ENCODE measurements around the gene RPP25L.
A peak's percentile ranks its signal among the peaks of the same experiment; 100 is the strongest.

RPP25L gene

GRCh38 chr9:34585946-34586669, 25.8 kb downstream of the RPP25L start:
- DNase-seq (ENCODE audit: low spot score) = no peak

GRCh38 chr9:34584970-34585369, 26.9 kb downstream of the RPP25L start:
- DNase-seq (ENCODE audit: low spot score) = no peak

GRCh38 chr9:34582787-34583186, 29.1 kb downstream of the RPP25L start:
- no peak for DNase-seq (ENCODE audit: low spot score)

- no peak for DNase-seq (ENCODE audit: low spot score)
Measured at GRCh38 chr9:34581318-34581717, 30.6 kb downstream of the RPP25L start.

- no peak for DNase-seq (ENCODE audit: low spot score)
Measured at GRCh38 chr9:34580358-34580757, 31.5 kb downstream of the RPP25L start.

- DNase-seq (ENCODE audit: low spot score) = no peak
Measured at GRCh38 chr9:34579808-34580163, 32.1 kb downstream of the RPP25L start.

- peak; percentile 68 for DNase-seq (ENCODE audit: low spot score)
Measured at GRCh38 chr9:34579104-34579807, 32.6 kb downstream of the RPP25L start.

- no peak for DNase-seq (ENCODE audit: low spot score)
Measured at GRCh38 chr9:34578241-34579103, 33.4 kb downstream of the RPP25L start.

- DNase-seq (ENCODE audit: low spot score) = no peak
Measured at GRCh38 chr9:34577400-34578240, 34.3 kb downstream of the RPP25L start.

GRCh38 chr9:34576597-34577399, 35.1 kb downstream of the RPP25L start:
- no peak for DNase-seq (ENCODE audit: low spot score)

GRCh38 chr9:34575862-34576596, 35.9 kb downstream of the RPP25L start:
- DNase-seq (ENCODE audit: low spot score) = no peak

- no peak for DNase-seq (ENCODE audit: low spot score)
Measured at GRCh38 chr9:34575241-34575640, 36.7 kb downstream of the RPP25L start.

GRCh38 chr9:34574571-34574970, 37.3 kb downstream of the RPP25L start:
- no peak for DNase-seq (ENCODE audit: low spot score)

GRCh38 chr9:34573599-34574325, 38.1 kb downstream of the RPP25L start:
- no peak for DNase-seq (ENCODE audit: low spot score)

GRCh38 chr9:34572628-34573027, 39.3 kb downstream of the RPP25L start:
- DNase-seq (ENCODE audit: low spot score) = no peak

- no peak for DNase-seq (ENCODE audit: low spot score)
Measured at GRCh38 chr9:34572092-34572491, 39.8 kb downstream of the RPP25L start.

GRCh38 chr9:34571481-34571810, 40.5 kb downstream of the RPP25L start:
- no peak for DNase-seq (ENCODE audit: low spot score)

- no peak for DNase-seq (ENCODE audit: low spot score)
Measured at GRCh38 chr9:34570809-34571480, 41.0 kb downstream of the RPP25L start.

- DNase-seq (ENCODE audit: low spot score) = no peak
Measured at GRCh38 chr9:34570376-34570775, 41.5 kb downstream of the RPP25L start.

Data from D341Med (cell line).